Measurements from ENCODE around the gene RFX3.

The RFX3 gene

GRCh38 chr9:3415906-3416305 lies 109.9 kb downstream of the RFX3 start:
- Histone ChIP-seq H3K36me3 (ENCODE audit: control insufficient read depth in 2 of 2, insufficient read depth in 1 of 2, low read length in 2 of 2) (no peaks in the 10 kb centered on the region), H3K9me3 (ENCODE audit: control insufficient read depth, insufficient read depth, low read depth, low read length) (no peaks in the 10 kb centered on the region), H3K4me3 (ENCODE audit: low read depth, low read length) (no peak overlapping the region), H3K4me1 (ENCODE audit: control insufficient read depth, insufficient read depth, low read length) (no peaks in the 10 kb centered on the region), H3K27ac (ENCODE audit: extremely low read depth, low read depth, low read length) (no peak overlapping the region)
- POLR2A ChIA-PET: no interaction called here
- CTCF ChIA-PET: no interaction called here
- TF ChIP-seq SCRT1 (tag by site-specific recombination; IDR thresholded peaks at IDR 0.05; ENCODE audit: borderline replicate concordance) (no peak), ZNF24 (tag by site-specific recombination; IDR thresholded peaks at IDR 0.05) (no peak), ZFP69B (tag by site-specific recombination; IDR thresholded peaks at IDR 0.05) (no peak), ZNF146 (tag by site-specific recombination; IDR thresholded peaks at IDR 0.05) (no peak), ZNF350 (tag by site-specific recombination; IDR thresholded peaks at IDR 0.05) (no peak)
- TF ChIP-seq, protein P1, sequence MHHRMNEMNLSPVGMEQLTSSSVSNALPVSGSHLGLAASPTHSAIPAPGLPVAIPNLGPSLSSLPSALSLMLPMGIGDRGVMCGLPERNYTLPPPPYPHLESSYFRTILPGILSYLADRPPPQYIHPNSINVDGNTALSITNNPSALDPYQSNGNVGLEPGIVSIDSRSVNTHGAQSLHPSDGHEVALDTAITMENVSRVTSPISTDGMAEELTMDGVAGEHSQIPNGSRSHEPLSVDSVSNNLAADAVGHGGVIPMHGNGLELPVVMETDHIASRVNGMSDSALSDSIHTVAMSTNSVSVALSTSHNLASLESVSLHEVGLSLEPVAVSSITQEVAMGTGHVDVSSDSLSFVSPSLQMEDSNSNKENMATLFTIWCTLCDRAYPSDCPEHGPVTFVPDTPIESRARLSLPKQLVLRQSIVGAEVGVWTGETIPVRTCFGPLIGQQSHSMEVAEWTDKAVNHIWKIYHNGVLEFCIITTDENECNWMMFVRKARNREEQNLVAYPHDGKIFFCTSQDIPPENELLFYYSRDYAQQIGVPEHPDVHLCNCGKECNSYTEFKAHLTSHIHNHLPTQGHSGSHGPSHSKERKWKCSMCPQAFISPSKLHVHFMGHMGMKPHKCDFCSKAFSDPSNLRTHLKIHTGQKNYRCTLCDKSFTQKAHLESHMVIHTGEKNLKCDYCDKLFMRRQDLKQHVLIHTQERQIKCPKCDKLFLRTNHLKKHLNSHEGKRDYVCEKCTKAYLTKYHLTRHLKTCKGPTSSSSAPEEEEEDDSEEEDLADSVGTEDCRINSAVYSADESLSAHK (tag by site-specific recombination; IDR thresholded peaks at IDR 0.05): no peak

DNA sequence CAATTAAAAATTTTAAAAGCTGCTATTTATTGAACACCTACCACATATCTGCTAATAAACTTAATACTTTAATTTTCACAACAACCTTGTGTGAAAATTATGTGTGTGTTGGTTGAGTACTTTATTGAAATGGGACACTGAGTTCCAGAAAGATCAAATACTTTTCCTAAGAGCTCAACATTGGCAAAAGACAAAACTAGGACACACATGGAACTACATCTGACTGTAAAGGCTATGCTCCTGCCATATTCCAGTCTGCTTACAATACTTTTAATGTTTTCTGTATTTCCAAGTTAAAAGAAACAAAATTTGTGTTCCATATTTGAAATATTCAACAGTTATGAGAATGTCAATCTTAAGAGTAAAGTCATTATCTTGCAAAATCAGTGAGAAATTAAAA lies 111.8 kb downstream of the RFX3 start:
- H3K27ac ChIP-seq (ENCODE audit: extremely low read depth, low read depth, low read length): no peak overlapping the region
- no peaks in the 10 kb centered on the region for H3K9me3 ChIP-seq (ENCODE audit: control insufficient read depth, insufficient read depth, low read depth, low read length)
- TF ChIP-seq HIC1 (tag by site-specific recombination; IDR thresholded peaks at IDR 0.05) (no peak), ZNF777 (tag by site-specific recombination; IDR thresholded peaks at IDR 0.05; ENCODE audit: borderline replicate concordance) (no peak), ZNF184 (tag by site-specific recombination; IDR thresholded peaks at IDR 0.05) (no peak), ZNF350 (tag by site-specific recombination; IDR thresholded peaks at IDR 0.05) (no peak), ZIC2 (tag by site-specific recombination; IDR thresholded peaks at IDR 0.05) (no peak), BCL11B (tag by site-specific recombination; IDR thresholded peaks at IDR 0.05; ENCODE audit: low read depth) (no peak), ZNF169 (tag by site-specific recombination; IDR thresholded peaks at IDR 0.05) (no peak), KLF1 (tag by site-specific recombination; IDR thresholded peaks at IDR 0.05) (no peak), ZBTB26 (tag by site-specific recombination; optimal IDR thresholded peaks at IDR 0.05) (no peak)
- TF ChIP-seq, protein P2, sequence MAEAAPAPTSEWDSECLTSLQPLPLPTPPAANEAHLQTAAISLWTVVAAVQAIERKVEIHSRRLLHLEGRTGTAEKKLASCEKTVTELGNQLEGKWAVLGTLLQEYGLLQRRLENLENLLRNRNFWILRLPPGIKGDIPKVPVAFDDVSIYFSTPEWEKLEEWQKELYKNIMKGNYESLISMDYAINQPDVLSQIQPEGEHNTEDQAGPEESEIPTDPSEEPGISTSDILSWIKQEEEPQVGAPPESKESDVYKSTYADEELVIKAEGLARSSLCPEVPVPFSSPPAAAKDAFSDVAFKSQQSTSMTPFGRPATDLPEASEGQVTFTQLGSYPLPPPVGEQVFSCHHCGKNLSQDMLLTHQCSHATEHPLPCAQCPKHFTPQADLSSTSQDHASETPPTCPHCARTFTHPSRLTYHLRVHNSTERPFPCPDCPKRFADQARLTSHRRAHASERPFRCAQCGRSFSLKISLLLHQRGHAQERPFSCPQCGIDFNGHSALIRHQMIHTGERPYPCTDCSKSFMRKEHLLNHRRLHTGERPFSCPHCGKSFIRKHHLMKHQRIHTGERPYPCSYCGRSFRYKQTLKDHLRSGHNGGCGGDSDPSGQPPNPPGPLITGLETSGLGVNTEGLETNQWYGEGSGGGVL (tag by site-specific recombination; IDR thresholded peaks at IDR 0.05): no peak
- TF ChIP-seq, protein P3, sequence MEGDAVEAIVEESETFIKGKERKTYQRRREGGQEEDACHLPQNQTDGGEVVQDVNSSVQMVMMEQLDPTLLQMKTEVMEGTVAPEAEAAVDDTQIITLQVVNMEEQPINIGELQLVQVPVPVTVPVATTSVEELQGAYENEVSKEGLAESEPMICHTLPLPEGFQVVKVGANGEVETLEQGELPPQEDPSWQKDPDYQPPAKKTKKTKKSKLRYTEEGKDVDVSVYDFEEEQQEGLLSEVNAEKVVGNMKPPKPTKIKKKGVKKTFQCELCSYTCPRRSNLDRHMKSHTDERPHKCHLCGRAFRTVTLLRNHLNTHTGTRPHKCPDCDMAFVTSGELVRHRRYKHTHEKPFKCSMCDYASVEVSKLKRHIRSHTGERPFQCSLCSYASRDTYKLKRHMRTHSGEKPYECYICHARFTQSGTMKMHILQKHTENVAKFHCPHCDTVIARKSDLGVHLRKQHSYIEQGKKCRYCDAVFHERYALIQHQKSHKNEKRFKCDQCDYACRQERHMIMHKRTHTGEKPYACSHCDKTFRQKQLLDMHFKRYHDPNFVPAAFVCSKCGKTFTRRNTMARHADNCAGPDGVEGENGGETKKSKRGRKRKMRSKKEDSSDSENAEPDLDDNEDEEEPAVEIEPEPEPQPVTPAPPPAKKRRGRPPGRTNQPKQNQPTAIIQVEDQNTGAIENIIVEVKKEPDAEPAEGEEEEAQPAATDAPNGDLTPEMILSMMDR (tag by site-specific recombination; IDR thresholded peaks at IDR 0.05): no peak
- POLR2A ChIA-PET: no interaction called here
- no peak overlapping the region for H3K4me3 ChIP-seq (ENCODE audit: low read depth, low read length)
- CTCF ChIA-PET: interaction anchor here (0.7 kb wide), 1 partner anchor 555 kb away, joined by 3 read pairs; no protein-coding TSS in a partner anchor
- H3K36me3 ChIP-seq (ENCODE audit: control insufficient read depth in 2 of 2, insufficient read depth in 1 of 2, low read length in 2 of 2): no peaks in the 10 kb centered on the region
- H3K4me1 ChIP-seq (ENCODE audit: control insufficient read depth, insufficient read depth, low read length): no peaks in the 10 kb centered on the region
